Testis (tissue), 3 donors: ENCODE results near the gene SDCCAG8. TPM values are rescaled to one million over a fixed set of nuclear protein-coding genes. Genes with fewer than 3 reads are reported as not detected.

Experiments
- DNase-seq: peaks from one replicate; pipeline ENCODE4 v3.0.0-alpha.2; 2019
- H3K27ac ChIP-seq, 2 donors: fragments of 200-600 bp; sonication (generic); one replicate each; pipeline ENCODE4 v1.5.1; 2019
- H3K27me3 ChIP-seq: fragments of 200-600 bp; sonication (generic); one replicate; pipeline ENCODE4 v1.5.1; 2019
- H3K36me3 ChIP-seq: fragments of 200-600 bp; sonication (generic); one replicate; pipeline ENCODE4 v1.5.1; 2017; ENCODE audit warnings: low read depth; ENCODE audit errors: missing control alignments
- H3K4me1 ChIP-seq: fragments of 200-600 bp; sonication (generic); one replicate; pipeline ENCODE4 v1.5.1; 2019
- H3K4me3 ChIP-seq, 2 donors: fragments of 200-600 bp; sonication (generic); one replicate each; pipeline ENCODE4 v1.5.1; 2017 to 2019
- H3K9me3 ChIP-seq: fragments of 200-600 bp; sonication (generic); one replicate; pipeline ENCODE4 v1.5.1; 2017
- POLR2A ChIP-seq: fragments of 450-650 bp; IDR thresholded peaks from one replicate; pipeline ENCODE4 v1.6.1; 2017; ENCODE audit warnings: antibody characterized with exemption, mild to moderate bottlenecking, moderate library complexity
- WGBS, 2 donors: methylation state at CpG; one replicate each; pipeline ENCODE4 v1.1.5; 2018; 5-methylcytosine and 5-hydroxymethylcytosine counted together
- intact Hi-C: fragments of 100-400 bp; cut with DNase I; formaldehyde crosslinking; loops from one replicate; pipeline ENCODE4 v1.15.1; 2023; ENCODE audit warnings: low total_unique reads
- microRNA-seq, 2 donors: library from miRNA; unstranded; fragments of <30 nt; microRNA quantifications; one replicate each; pipeline ENCODE4, GENCODE V29; 2016; ENCODE audit warnings: borderline number of aligned reads in 2 of 2, borderline replicate concordance in 1 of 2
- polyA plus RNA-seq: library from polyadenylated mRNA; stranded (reverse); fragments of 350-450 nt; fragmentation: Illumina TruSeq; extraction: RNeasy Lipid Tissue Mini Kit (QIAGEN cat#74804); gene quantifications from one replicate; pipeline ENCODE4 v1.2.3, GENCODE V29; 2014; ENCODE audit warnings: low read depth, low replicate concordance; ENCODE audit not compliant: insufficient read depth
- small RNA-seq, 2 donors: library from RNA; depleted of rRNA; stranded (forward); fragments of <200 nt; gene quantifications; one replicate each; pipeline ENCODE3, GENCODE V24; 2016
- total RNA-seq, 2 donors: library from RNA; depleted of rRNA; stranded (reverse); fragments of >200 nt; gene quantifications; one replicate each; pipeline ENCODE4 v1.2.3, GENCODE V29; 2016
- TF ChIP-seq, protein P1 (sequence below), 3 experiments: fragments of 450-650 bp in 2 of 3; fragments of 200-600 bp in 1 of 3; sonication (generic) in 1 of 3; IDR thresholded peaks; one replicate each; pipeline ENCODE4 v1.5.1; 2016 to 2019; ENCODE audit warnings: antibody characterized with exemption in 3 of 3, mild to moderate bottlenecking in 2 of 3, moderate library complexity in 1 of 3

Gene SDCCAG8
- total and polyA plus RNA-seq, 3 donors from 2014 or later, result 21.9 to 45.4 (median 40.6) TPM

DNA sequence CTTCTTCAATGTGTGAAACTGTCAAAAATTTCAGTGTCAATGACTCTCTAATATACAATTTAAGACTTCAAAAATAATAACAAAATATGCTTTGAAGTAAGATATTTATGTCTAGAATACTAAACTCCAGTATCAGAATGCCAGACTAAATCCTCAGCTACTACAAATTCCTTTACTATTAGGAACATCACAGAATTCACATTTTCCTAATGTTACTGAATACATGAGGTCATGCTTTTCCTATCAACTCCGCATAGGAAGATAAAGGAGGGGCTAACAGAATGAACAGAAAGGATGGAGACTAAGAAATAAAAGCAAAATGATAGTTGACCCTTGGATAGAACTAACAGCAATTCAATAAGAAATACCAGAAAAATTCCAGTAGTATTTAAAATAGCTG lies 292.7 kb downstream of the SDCCAG8 start:
- intact Hi-C loops, result no loop called here
- 64 to 79% methylated on average over 1 of the region's 1 CpG for WGBS, 2 donors
- Histone ChIP-seq H3K27ac (no peak overlapping the region), H3K4me3 (no peak overlapping the region), H3K36me3 (no peaks in the 10 kb centered on the region), H3K4me1 (no peaks in the 10 kb centered on the region), H3K27me3 (no peaks in the 10 kb centered on the region), H3K9me3 (no peaks in the 10 kb centered on the region)
- no peak for TF ChIP-seq POLR2A
- TF ChIP-seq, protein P1, sequence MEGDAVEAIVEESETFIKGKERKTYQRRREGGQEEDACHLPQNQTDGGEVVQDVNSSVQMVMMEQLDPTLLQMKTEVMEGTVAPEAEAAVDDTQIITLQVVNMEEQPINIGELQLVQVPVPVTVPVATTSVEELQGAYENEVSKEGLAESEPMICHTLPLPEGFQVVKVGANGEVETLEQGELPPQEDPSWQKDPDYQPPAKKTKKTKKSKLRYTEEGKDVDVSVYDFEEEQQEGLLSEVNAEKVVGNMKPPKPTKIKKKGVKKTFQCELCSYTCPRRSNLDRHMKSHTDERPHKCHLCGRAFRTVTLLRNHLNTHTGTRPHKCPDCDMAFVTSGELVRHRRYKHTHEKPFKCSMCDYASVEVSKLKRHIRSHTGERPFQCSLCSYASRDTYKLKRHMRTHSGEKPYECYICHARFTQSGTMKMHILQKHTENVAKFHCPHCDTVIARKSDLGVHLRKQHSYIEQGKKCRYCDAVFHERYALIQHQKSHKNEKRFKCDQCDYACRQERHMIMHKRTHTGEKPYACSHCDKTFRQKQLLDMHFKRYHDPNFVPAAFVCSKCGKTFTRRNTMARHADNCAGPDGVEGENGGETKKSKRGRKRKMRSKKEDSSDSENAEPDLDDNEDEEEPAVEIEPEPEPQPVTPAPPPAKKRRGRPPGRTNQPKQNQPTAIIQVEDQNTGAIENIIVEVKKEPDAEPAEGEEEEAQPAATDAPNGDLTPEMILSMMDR (IDR thresholded peaks at IDR 0.05), result no peak
- DNase-seq, result no peak

DNA sequence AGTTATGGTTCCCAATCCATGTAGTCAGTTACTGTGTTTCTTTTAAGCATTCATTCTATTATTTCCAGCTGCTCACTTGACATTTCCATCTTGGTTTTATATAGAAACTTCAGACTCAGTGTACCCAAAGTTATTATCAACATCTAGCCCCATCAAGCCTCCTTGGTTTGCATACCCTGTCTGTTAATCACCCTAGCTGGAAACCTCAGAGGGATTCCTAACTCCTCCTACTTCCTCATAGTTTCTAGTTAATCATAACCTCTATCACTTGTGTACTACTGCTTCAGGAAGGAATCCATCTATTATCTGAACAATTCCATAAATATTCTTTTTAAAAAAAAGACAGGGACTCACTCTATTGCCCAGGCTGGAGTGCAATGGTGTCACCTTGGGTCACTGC lies 293.3 kb downstream of the SDCCAG8 start:
- H3K4me3 ChIP-seq, result no peak overlapping the region
- H3K36me3 ChIP-seq, result no peaks in the 10 kb centered on the region
- no peak for DNase-seq
- H3K27me3 ChIP-seq, result no peaks in the 10 kb centered on the region
- no peak overlapping the region for H3K27ac ChIP-seq
- no peak for TF ChIP-seq POLR2A
- intact Hi-C loops, result no loop called here
- H3K9me3 ChIP-seq, result no peaks in the 10 kb centered on the region
- H3K4me1 ChIP-seq, result no peaks in the 10 kb centered on the region

Small RNA genes within 50 kb of the gene (microRNA-seq; reads per million reads assigned to microRNA genes)
- 2.8 to 4.9 reads per million in 2 donors for gene MIR4677

Small RNA genes within 50 kb of the gene (small RNA-seq; reads per million reads assigned to genes)
- gene MIR4677, result 1.7 to 3.0 reads per million in 2 donors

Other genes starting within 250 kb of the SDCCAG8 start
- gene CEP170, start 760 bp upstream of the SDCCAG8 start, total RNA-seq, result 100 to 1,000 TPM in 1 of 2 donors, 10 to 100 TPM in 1; 64.0 to 132 TPM
- gene CEP170, start 760 bp upstream of the SDCCAG8 start, polyA plus RNA-seq, result 165 TPM